GM12864 (cell line): ENCODE measurements around the gene RPS6KB2.
A peak's percentile ranks its signal among the peaks of the same experiment; 100 is the strongest.

Experiments used
- DNase-seq: peaks from one replicate; pipeline ENCODE4 v3.0.0-alpha.2; 2011; ENCODE audit warnings: low read depth
- H3K4me3 ChIP-seq: 2 replicates; pipeline ENCODE4 v1.5.1; 2011; ENCODE audit warnings: mild to moderate bottlenecking, low read depth, low read length, control low read depth
- TF ChIP-seq, protein P1 (sequence below): IDR thresholded peaks from 2 replicates; pipeline ENCODE4 v1.5.1; 2011; ENCODE audit warnings: low read depth, mild to moderate bottlenecking, moderate library complexity, low read length, control low read depth, inconsistent platforms; ENCODE audit errors: missing control alignments

RPS6KB2 gene

DNA sequence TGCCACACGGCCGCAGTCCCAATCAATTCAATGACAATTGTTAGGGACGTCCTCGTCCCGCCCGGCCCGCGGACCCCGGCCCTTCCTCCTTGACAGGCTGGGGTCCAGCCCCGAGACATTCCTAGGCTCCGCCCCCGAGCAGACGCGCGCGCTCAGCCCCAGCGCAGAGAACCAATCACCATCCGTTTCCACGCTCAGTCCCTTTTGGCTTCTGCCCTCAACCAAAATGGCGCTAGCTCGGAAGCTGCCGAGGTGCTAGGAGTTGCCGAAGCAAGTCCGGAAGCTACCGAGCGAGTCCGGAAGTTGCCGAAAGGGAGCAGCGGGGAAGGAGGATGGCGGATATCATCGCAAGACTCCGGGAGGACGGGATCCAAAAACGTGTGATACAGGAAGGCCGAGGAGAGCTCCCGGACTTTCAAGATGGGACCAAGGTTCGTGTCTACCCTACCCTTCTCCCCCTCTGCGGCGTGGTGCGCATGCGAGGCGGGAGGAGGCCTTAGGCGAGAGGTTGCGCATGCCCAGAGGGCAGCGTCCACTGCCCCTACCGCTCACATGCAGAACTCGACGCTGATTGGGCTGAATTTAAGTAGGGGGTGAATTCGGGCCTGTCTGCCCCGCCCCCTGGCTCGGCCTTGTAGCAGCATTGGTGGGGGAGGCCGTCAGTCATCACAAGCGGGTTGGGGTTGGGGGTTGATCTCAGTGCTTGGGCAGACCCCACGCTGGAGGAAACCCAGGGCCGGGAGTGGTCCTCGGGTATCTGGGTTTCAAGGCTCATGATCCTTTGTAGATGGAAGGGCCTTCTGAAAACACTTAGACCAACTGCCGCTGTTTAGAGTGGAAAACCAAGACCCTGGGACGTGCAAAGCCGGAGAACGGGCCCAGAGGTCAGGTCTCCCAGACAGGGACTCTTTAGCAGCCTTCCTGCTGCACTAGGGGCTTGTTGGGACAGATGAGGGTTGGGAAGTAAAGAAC lies 54.8 kb downstream of the RPS6KB2 start, which contains the start of gene AIP:
Gene AIP (plus strand): TSS at position 200 of the 972 bp plus-strand sequence. CDS start 133 bp downstream, at position 333.
- DNase-seq, result peak; percentile 97
- TF ChIP-seq, protein P1, sequence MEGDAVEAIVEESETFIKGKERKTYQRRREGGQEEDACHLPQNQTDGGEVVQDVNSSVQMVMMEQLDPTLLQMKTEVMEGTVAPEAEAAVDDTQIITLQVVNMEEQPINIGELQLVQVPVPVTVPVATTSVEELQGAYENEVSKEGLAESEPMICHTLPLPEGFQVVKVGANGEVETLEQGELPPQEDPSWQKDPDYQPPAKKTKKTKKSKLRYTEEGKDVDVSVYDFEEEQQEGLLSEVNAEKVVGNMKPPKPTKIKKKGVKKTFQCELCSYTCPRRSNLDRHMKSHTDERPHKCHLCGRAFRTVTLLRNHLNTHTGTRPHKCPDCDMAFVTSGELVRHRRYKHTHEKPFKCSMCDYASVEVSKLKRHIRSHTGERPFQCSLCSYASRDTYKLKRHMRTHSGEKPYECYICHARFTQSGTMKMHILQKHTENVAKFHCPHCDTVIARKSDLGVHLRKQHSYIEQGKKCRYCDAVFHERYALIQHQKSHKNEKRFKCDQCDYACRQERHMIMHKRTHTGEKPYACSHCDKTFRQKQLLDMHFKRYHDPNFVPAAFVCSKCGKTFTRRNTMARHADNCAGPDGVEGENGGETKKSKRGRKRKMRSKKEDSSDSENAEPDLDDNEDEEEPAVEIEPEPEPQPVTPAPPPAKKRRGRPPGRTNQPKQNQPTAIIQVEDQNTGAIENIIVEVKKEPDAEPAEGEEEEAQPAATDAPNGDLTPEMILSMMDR, result no peak
- peak within 1 kb of the TSS; percentile 64 for H3K4me3 ChIP-seq

DNA sequence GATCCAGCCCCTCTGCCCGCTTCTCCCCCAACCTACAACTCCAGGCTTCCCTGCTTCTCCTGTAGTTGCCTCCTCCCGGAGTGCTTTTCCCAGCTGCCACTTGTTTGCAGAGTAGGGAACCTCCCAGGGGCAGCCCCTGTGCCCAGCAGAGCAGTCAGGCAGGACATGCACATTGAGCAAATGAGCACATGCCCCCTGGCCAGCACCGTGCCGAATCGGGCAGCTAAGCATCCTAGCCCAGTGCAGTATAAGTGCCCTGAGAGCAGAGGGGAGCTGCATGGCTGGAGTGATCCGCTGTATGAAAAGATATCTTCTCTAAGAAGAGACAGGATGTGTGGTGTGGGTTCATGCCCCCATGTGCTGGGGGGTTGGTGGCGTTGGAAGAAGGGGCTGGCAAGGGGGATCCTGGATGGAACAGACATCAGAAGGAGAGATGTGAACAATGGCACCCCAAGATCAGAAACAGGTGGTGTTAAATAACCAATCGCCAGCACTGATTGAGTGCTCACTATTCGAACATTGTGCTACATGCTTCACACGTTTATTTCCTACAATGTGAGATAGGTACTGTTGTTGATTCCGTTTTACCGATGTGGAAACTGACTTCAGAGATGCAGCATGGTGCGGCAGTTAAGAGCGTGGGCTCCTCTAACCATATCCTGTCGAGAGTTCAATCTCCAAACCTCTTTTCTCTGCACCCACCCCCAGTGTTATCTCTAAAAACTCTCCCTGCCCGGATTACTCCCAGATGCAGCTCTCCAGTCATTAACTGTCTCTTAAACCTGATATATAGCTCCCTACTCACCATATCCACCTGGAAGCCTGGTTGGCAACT lies 55.8 kb downstream of the RPS6KB2 start:
- no peak for DNase-seq
- H3K4me3 ChIP-seq, result peak overlapping the region; percentile 64
- TF ChIP-seq, protein P1, result no peak

DNA sequence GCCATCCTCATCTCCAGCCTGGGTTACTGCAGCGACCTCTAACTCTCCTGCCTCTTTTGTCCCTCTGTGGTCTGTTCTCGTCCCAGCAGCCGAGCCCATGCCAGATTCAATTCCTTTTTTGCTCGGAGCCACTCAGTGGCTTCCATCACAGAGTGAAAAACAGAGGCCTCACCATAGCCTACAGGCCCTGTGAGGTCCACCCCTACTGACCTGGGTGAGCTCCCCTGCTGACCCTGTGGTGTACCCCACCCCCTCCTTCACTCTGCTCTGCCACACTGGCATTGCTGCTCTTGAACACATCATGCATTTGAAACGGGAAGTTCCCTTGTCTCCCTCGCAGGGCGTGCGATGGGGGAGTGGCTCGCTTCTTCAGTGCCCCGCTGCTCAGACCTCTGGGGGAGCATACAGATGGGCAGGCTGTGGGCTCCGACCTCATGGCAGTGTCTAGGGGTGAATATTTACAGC lies 56.6 kb downstream of the RPS6KB2 start:
- H3K4me3 ChIP-seq, result peak overlapping the region; percentile 64
- no peak for DNase-seq
- TF ChIP-seq, protein P1, result no peak
